ENCODE results near the gene CTSD. TPM values are rescaled to one million over a fixed set of nuclear protein-coding genes. Genes with fewer than 3 reads are reported as not detected.

Gene CTSD
- total and polyA plus RNA-seq, 8 donors = 115 to 590 (median 257) TPM

GRCh38 chr11:1779034-1779805 is 15.5 kb upstream of the CTSD start:
- DNase-seq = peak in 1 of 2 donors; percentile 3
- no peak for TF ChIP-seq CTCF (IDR thresholded peaks at IDR 0.05)
- TF ChIP-seq POLR2A (IDR thresholded peaks at IDR 0.05) = no peak
- no peak for TF ChIP-seq POLR2AphosphoS5 (IDR thresholded peaks at IDR 0.05)
- no peak for TF ChIP-seq EP300 (IDR thresholded peaks at IDR 0.05)
- Histone ChIP-seq H3K36me3 (no peaks in the 10 kb centered on the region), H3K27me3 (peaks cover 0 to 9% (median 0%) of the 10 kb centered on the region in 3 donors), H3K9me3 (peaks cover 0 to 4% (median 0%) of the 10 kb centered on the region in 4 donors), H3K4me3 (no peak overlapping the region), H3K4me1 (peaks cover 0 to 49% (median 0%) of the 10 kb centered on the region in 4 donors), H3K27ac (no peak overlapping the region)
- intact Hi-C loops (cut with DNase I; ENCODE audit: low total_unique reads) = no loop called here
- 71 to 79% (median 77%) methylated on average over 11 to 17 of the region's 17 CpGs for WGBS, 5 donors

GRCh38 chr11:1778141-1778911 is 14.6 kb upstream of the CTSD start:
- peaks cover 0 to 9% (median 0%) of the 10 kb centered on the region in 3 donors for H3K27me3 ChIP-seq
- H3K4me1 ChIP-seq = peaks cover 0 to 56% (median 1%) of the 10 kb centered on the region in 4 donors
- 51 to 64% (median 57%) methylated on average over 10 to 14 of the region's 14 CpGs for WGBS, 5 donors
- peak overlapping the region in 2 of 5 donors; percentile 38 to 45 for H3K27ac ChIP-seq
- TF ChIP-seq POLR2AphosphoS5 (IDR thresholded peaks at IDR 0.05) (no peak), CTCF (IDR thresholded peaks at IDR 0.05) (no peak), POLR2A (IDR thresholded peaks at IDR 0.05) (no peak), EP300 (IDR thresholded peaks at IDR 0.05) (no peak)
- no peaks in the 10 kb centered on the region for H3K36me3 ChIP-seq
- H3K4me3 ChIP-seq = no peak overlapping the region
- H3K9me3 ChIP-seq = peaks cover 0 to 4% (median 0%) of the 10 kb centered on the region in 4 donors
- peak in 1 of 2 donors; percentile 73 for DNase-seq
- intact Hi-C loops (cut with DNase I; ENCODE audit: low total_unique reads) = no loop called here

GRCh38 chr11:1777737-1778136 is 14.0 kb upstream of the CTSD start:
- intact Hi-C loops (cut with DNase I; ENCODE audit: low total_unique reads) = no loop called here
- 76 to 100% (median 88%) methylated on average over 1 to 2 of the region's 2 CpGs for WGBS, 5 donors
- Histone ChIP-seq H3K4me1 (peaks cover 5 to 57% (median 6%) of the 10 kb centered on the region in 4 donors), H3K9me3 (peaks cover 0 to 4% (median 0%) of the 10 kb centered on the region in 4 donors), H3K4me3 (no peak overlapping the region), H3K27me3 (peaks cover 0 to 9% (median 0%) of the 10 kb centered on the region in 3 donors), H3K36me3 (no peaks in the 10 kb centered on the region), H3K27ac (peak overlapping the region in 2 of 5 donors; percentile 38 to 54)
- no peak for TF ChIP-seq POLR2AphosphoS5 (IDR thresholded peaks at IDR 0.05)
- no peak for TF ChIP-seq EP300 (IDR thresholded peaks at IDR 0.05)
- no peak for TF ChIP-seq POLR2A (IDR thresholded peaks at IDR 0.05)
- TF ChIP-seq CTCF (IDR thresholded peaks at IDR 0.05) = no peak
- DNase-seq = peak in 1 of 2 donors; percentile 5

GRCh38 chr11:1776944-1777715 is 13.4 kb upstream of the CTSD start:
- TF ChIP-seq POLR2AphosphoS5 (IDR thresholded peaks at IDR 0.05) (no peak), CTCF (IDR thresholded peaks at IDR 0.05) (no peak), POLR2A (IDR thresholded peaks at IDR 0.05) (no peak), EP300 (IDR thresholded peaks at IDR 0.05) (no peak)
- intact Hi-C loops (cut with DNase I; ENCODE audit: low total_unique reads) = no loop called here
- Histone ChIP-seq H3K4me3 (no peak overlapping the region), H3K27me3 (peaks cover 0 to 9% (median 0%) of the 10 kb centered on the region in 3 donors), H3K36me3 (no peaks in the 10 kb centered on the region), H3K27ac (peak overlapping the region in 2 of 5 donors; percentile 38 to 54), H3K4me1 (peaks cover 10 to 57% (median 12%) of the 10 kb centered on the region in 4 donors), H3K9me3 (peaks cover 0 to 4% (median 0%) of the 10 kb centered on the region in 4 donors)
- peak in 1 of 2 donors; percentile 0 for DNase-seq
- 88 to 95% (median 91%) methylated on average over 5 of the region's 5 CpGs for WGBS, 5 donors

Data from stomach (tissue), 9 donors.